IMR-90 (cell line): ENCODE data around the gene AGK. TPM values are rescaled to one million over a fixed set of nuclear protein-coding genes. Genes with fewer than 3 reads are reported as not detected.

Experiments
- ATAC-seq: fragments of 200-7000 bp; cut with Tn5 transposase; 2 replicates; pipeline ENCODE4 v1.9.1; 2020; ENCODE audit warnings: low read depth, mild to moderate bottlenecking, moderate library complexity
- BruUV-seq: library from RNA; stranded (reverse); fragments of 400-500 nt; replicated peaks from 2 replicates; lab custom pipeline; 2021; lab: Mats Ljungman, UMichigan
- CTCF ChIA-PET: fragments of 300-600 bp; formaldehyde crosslinking; extraction: SDS; loops from one replicate; lab custom pipeline; 2021; ENCODE audit warnings: antibody characterized with exemption; lab: Yijun Ruan, JAX
- POLR2A ChIA-PET: fragments of 300-600 bp; sonication (Branson Sonifier 250); formaldehyde crosslinking; loops from one replicate; lab custom pipeline; 2022; ENCODE audit warnings: antibody characterized with exemption; ENCODE audit not compliant: unreplicated experiment; lab: Charles Lee
- DNase-seq: peaks from one replicate; pipeline ENCODE4 v3.0.0; 2013
- H2AFZ ChIP-seq: replicated peaks from 2 replicates; pipeline ENCODE3; 2013; ENCODE audit warnings: low read length, mild to moderate bottlenecking; ENCODE audit not compliant: poor library complexity
- H2AK5ac ChIP-seq: 2 replicates; pipeline ENCODE4 v1.6.1; 2013; ENCODE audit warnings: low read depth, low read length, inconsistent platforms
- H2AK9ac ChIP-seq: replicated peaks from 2 replicates; pipeline ENCODE3; 2013; ENCODE audit warnings: mild to moderate bottlenecking, low read depth, low read length, moderate library complexity; ENCODE audit not compliant: poor library complexity
- H2BK120ac ChIP-seq: 2 replicates; pipeline ENCODE4 v1.6.1; 2013; ENCODE audit warnings: low read depth, low read length, inconsistent platforms
- H2BK15ac ChIP-seq: 3 replicates; pipeline ENCODE4 v1.6.1; 2013; ENCODE audit warnings: low read depth, low read length, inconsistent platforms
- H2BK20ac ChIP-seq: 2 replicates; pipeline ENCODE4 v1.6.1; 2013; ENCODE audit warnings: low read depth, mild to moderate bottlenecking, inconsistent platforms, low read length, moderate library complexity
- H2BK5ac ChIP-seq: 2 replicates; pipeline ENCODE4 v1.6.1; 2013; ENCODE audit warnings: mild to moderate bottlenecking, low read depth, low read length, inconsistent platforms; ENCODE audit not compliant: poor library complexity, severe bottlenecking
- H3K14ac ChIP-seq: replicated peaks from 2 replicates; pipeline ENCODE4 v1.6.1; 2013; ENCODE audit warnings: low read depth, low read length, inconsistent platforms
- H3K18ac ChIP-seq: 2 replicates; pipeline ENCODE4 v1.6.1; 2013; ENCODE audit warnings: low read depth, low read length, control low read depth
- H3K23ac ChIP-seq: 2 replicates; pipeline ENCODE4 v1.6.1; 2013; ENCODE audit warnings: low read depth, low read length, inconsistent platforms
- H3K27ac ChIP-seq: 2 replicates; pipeline ENCODE4 v1.5.1; 2013; ENCODE audit warnings: mild to moderate bottlenecking, control low read depth, low read length; ENCODE audit not compliant: insufficient read depth
- H3K27me3 ChIP-seq: 2 replicates; pipeline ENCODE4 v1.6.1; 2013; ENCODE audit warnings: low read length; ENCODE audit not compliant: control insufficient read depth, insufficient read depth
- H3K36me3 ChIP-seq: 2 replicates; pipeline ENCODE4 v1.6.1; 2013; ENCODE audit warnings: low read length, mixed read lengths; ENCODE audit not compliant: control insufficient read depth, insufficient read depth
- H3K4ac ChIP-seq: 2 replicates; pipeline ENCODE4 v1.6.1; 2013; ENCODE audit warnings: low read depth, low read length, inconsistent platforms
- H3K4me1 ChIP-seq: 2 replicates; pipeline ENCODE4 v1.6.1; 2013; ENCODE audit warnings: low read length, mixed read lengths; ENCODE audit not compliant: control insufficient read depth, insufficient read depth
- H3K4me2 ChIP-seq: 2 replicates; pipeline ENCODE4 v1.6.1; 2013; ENCODE audit warnings: low read depth, mild to moderate bottlenecking, control low read depth, low read length, moderate library complexity
- H3K4me3 ChIP-seq: 2 replicates; pipeline ENCODE4 v1.5.1; 2013; ENCODE audit warnings: low read depth, mild to moderate bottlenecking, control low read depth, low read length, moderate library complexity; ENCODE audit not compliant: insufficient read depth
- H3K56ac ChIP-seq: 2 replicates; pipeline ENCODE4 v1.6.1; 2013; ENCODE audit warnings: low read length, inconsistent platforms; ENCODE audit not compliant: insufficient read depth; ENCODE audit errors: extremely low read depth
- H3K79me1 ChIP-seq, 2 experiments: 2 replicates each; pipeline ENCODE4 v1.6.1; 2013; ENCODE audit warnings: low read length in 2 of 2, inconsistent platforms in 1 of 2, low read depth in 1 of 2
- H3K9ac ChIP-seq: 2 replicates; pipeline ENCODE4 v1.6.1; 2013; ENCODE audit warnings: low read depth, low read length, control low read depth
- H3K9me1 ChIP-seq: 2 replicates; pipeline ENCODE4 v1.6.1; 2013; ENCODE audit warnings: low read length, inconsistent platforms; ENCODE audit not compliant: insufficient read depth
- H3K9me3 ChIP-seq: 2 replicates; pipeline ENCODE4 v1.6.1; 2013; ENCODE audit warnings: low read length; ENCODE audit not compliant: control insufficient read depth, insufficient read depth
- H4K20me1 ChIP-seq: 2 replicates; pipeline ENCODE4 v1.6.1; 2013; ENCODE audit warnings: low read length, inconsistent platforms; ENCODE audit not compliant: insufficient read depth
- H4K5ac ChIP-seq: 2 replicates; pipeline ENCODE4 v1.6.1; 2013; ENCODE audit warnings: mild to moderate bottlenecking, low read depth, low read length, control low read depth
- H4K8ac ChIP-seq, 2 experiments: 2 replicates each; pipeline ENCODE4 v1.6.1; 2013; ENCODE audit warnings: low read depth in 2 of 2, low read length in 2 of 2, control low read depth in 1 of 2, inconsistent platforms in 1 of 2
- H4K91ac ChIP-seq: 2 replicates; pipeline ENCODE4 v1.6.1; 2013; ENCODE audit warnings: low read depth, low read length, inconsistent platforms; ENCODE audit not compliant: insufficient read depth
- BHLHE40 ChIP-seq: fragments of 150-350 bp; IDR thresholded peaks from 2 replicates; pipeline ENCODE4 v1.6.1; 2016; ENCODE audit warnings: mild to moderate bottlenecking, low read depth, low read length
- CEBPB ChIP-seq: IDR thresholded peaks from 2 replicates; pipeline ENCODE4 v1.6.1; 2012; ENCODE audit warnings: low read depth, low read length, improper control_type of control experiment
- CHD1 ChIP-seq: IDR thresholded peaks from 2 replicates; pipeline ENCODE4 v1.6.1; 2012; ENCODE audit warnings: low read depth, low read length, improper control_type of control experiment
- FOS ChIP-seq: fragments of 150-350 bp; IDR thresholded peaks from 2 replicates; pipeline ENCODE4 v1.6.1; 2016; ENCODE audit warnings: low read depth, low read length
- MAFK ChIP-seq: IDR thresholded peaks from 2 replicates; pipeline ENCODE4 v1.6.1; 2012; ENCODE audit warnings: low read depth, low read length, improper control_type of control experiment
- MAZ ChIP-seq: IDR thresholded peaks from 2 replicates; pipeline ENCODE4 v1.6.1; 2012; ENCODE audit warnings: low read depth, mild to moderate bottlenecking, low read length, improper control_type of control experiment, moderate library complexity, borderline replicate concordance
- MXI1 ChIP-seq: IDR thresholded peaks from 2 replicates; pipeline ENCODE4 v1.6.1; 2012; ENCODE audit warnings: low read depth, mild to moderate bottlenecking, low read length, moderate library complexity, borderline replicate concordance
- NFE2L2 ChIP-seq: fragments of 150-350 bp; IDR thresholded peaks from 2 replicates; pipeline ENCODE4 v1.6.1; 2016; ENCODE audit warnings: low read depth, mild to moderate bottlenecking, low read length
- POLR2A ChIP-seq: IDR thresholded peaks from 2 replicates; pipeline ENCODE4 v1.6.1; 2012; ENCODE audit warnings: mild to moderate bottlenecking, low read depth, low read length
- RAD21 ChIP-seq: IDR thresholded peaks from 2 replicates; pipeline ENCODE4 v1.6.1; 2012; ENCODE audit warnings: low read length, improper control_type of control experiment
- RCOR1 ChIP-seq: IDR thresholded peaks from 2 replicates; pipeline ENCODE4 v1.6.1; 2012; ENCODE audit warnings: mild to moderate bottlenecking, low read length, improper control_type of control experiment; ENCODE audit not compliant: insufficient replicate concordance
- RFX5 ChIP-seq: IDR thresholded peaks from 2 replicates; pipeline ENCODE4 v1.8.0; 2012; ENCODE audit warnings: low read depth, mild to moderate bottlenecking, low read length, moderate library complexity
- SMC3 ChIP-seq: fragments of 150-350 bp; IDR thresholded peaks from 2 replicates; pipeline ENCODE4 v1.6.1; 2016; ENCODE audit warnings: low read depth, mild to moderate bottlenecking, antibody characterized with exemption, low read length, moderate library complexity
- WGBS, 2 experiments: methylation state at CpG; one replicate each; pipeline versions ENCODE4 v1.1.5 to v1.1.7; 2013; ENCODE audit warnings: missing lambda C conversion rate in 2 of 2; ENCODE audit not compliant: insufficient read length in 1 of 2; ENCODE audit errors: extremely low coverage in 2 of 2; 5-methylcytosine and 5-hydroxymethylcytosine counted together
- dilution Hi-C: fragments of 300-500 bp; cut with HindIII; formaldehyde crosslinking; loops from one replicate; pipeline ENCODE4 v1.14.3; 2018; ENCODE audit warnings: low sequenced_read_pairs; ENCODE audit not compliant: unreplicated experiment
- in situ Hi-C: fragments of 300-500 bp; cut with MboI; formaldehyde crosslinking; loops from 3 replicates; pipeline ENCODE4 v1.14.3; 2019; ENCODE audit warnings: low sequenced_read_pairs, inconsistent platforms, mixed read lengths
- intact Hi-C: fragments of 100-400 bp; cut with micrococcal nuclease; formaldehyde crosslinking; loops from 2 replicates; pipeline ENCODE4 v1.10.0; 2022
- polyA plus RNA-seq, 3 experiments: library from polyadenylated mRNA; depleted of rRNA; stranded (reverse); fragments of >200 nt; gene quantifications; 2 replicates each; pipeline ENCODE4 v1.2.3, GENCODE V29; 2012; ENCODE audit warnings: low replicate concordance in 1 of 3
- total RNA-seq: library from RNA; depleted of rRNA; stranded (reverse); fragments of >200 nt; gene quantifications from 2 replicates; pipeline ENCODE4 v1.2.3, GENCODE V29; 2012
- TF ChIP-seq, protein P1 (sequence below): conservative IDR thresholded peaks from 2 replicates; pipeline ENCODE4 v1.5.1; 2012; ENCODE audit warnings: mild to moderate bottlenecking, low read depth, low read length, improper control_type of control experiment
- TF ChIP-seq, protein P2 (sequence below): fragments of 150-350 bp; IDR thresholded peaks from 2 replicates; pipeline ENCODE4 v1.6.1; 2017; ENCODE audit warnings: mild to moderate bottlenecking, antibody characterized with exemption, low read length, low read depth
- TF ChIP-seq, protein P3 (sequence below): fragments of 150-350 bp; IDR thresholded peaks from 2 replicates; pipeline ENCODE4 v1.6.1; 2016; ENCODE audit warnings: low read depth, mild to moderate bottlenecking, low read length, moderate library complexity, borderline replicate concordance

AGK gene
- total and polyA plus RNA-seq, 2 of the 4 experiments (the other 2 are of a cell fraction): 35.5 to 37.3 TPM

DNA sequence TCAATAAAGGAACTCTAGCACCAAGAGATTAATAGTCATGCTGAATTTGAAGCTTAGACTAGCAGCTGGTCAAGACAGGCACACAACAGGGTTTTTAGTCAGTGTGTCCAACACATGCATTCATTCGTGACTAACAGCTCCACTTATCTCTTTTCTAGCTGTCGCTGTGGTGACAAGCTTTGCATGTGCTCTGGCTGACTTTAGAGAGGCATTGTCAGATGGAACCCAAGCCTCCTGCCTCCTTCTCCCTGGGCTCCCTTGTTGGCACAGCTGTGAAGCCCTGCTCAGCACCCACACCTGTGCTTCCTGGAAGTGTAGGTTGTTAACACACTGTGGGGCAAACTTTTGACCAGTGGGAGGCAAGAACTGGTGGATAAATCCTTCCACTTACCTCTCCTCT, 9.8 kb upstream of the AGK start:
- Histone ChIP-seq H3K27me3 (peaks cover 4% of the 10 kb centered on the region; the same call in 1 of the 2 replicates), H3K23ac (no peak overlapping the region), H4K8ac (no peak overlapping the region), H3K9ac (no peak overlapping the region), H3K4me2 (no peak overlapping the region), H4K20me1 (no peaks in the 10 kb centered on the region), H3K4me3 (no peak overlapping the region), H3K9me3 (no peaks in the 10 kb centered on the region), H2AK9ac (no peak overlapping the region), H2AK5ac (no peak overlapping the region), H4K5ac (no peak overlapping the region), H3K56ac (no peak overlapping the region), H2BK15ac (no peak overlapping the region), H3K27ac (no peak overlapping the region), H2BK120ac (no peak overlapping the region), H3K18ac (no peak overlapping the region), H3K36me3 (no peaks in the 10 kb centered on the region), H3K4me1 (no peaks in the 10 kb centered on the region), H4K91ac (no peak overlapping the region), H2BK5ac (no peak overlapping the region), H3K4ac (no peak overlapping the region), H3K9me1 (no peaks in the 10 kb centered on the region), H3K14ac (no peak overlapping the region), H3K79me1 (no peaks in the 10 kb centered on the region), H2BK20ac (no peak overlapping the region), H2AFZ (no peak overlapping the region)
- ATAC-seq: no peak
- CTCF ChIA-PET: interaction anchor here (1.0 kb wide), 1 partner anchor 108 kb away, joined by 3 read pairs; no protein-coding TSS in a partner anchor
- POLR2A ChIA-PET: no interaction called here
- dilution Hi-C loops (no loop called here), in situ Hi-C loops (loop anchor here (25.0 kb wide), 1 partner anchor 729 kb away; no protein-coding TSS in a partner anchor), intact Hi-C loops (no loop called here)
- WGBS, 2 experiments: no CpG with 5 or more reads among the region's 2 CpGs
- no peak for DNase-seq
- TF ChIP-seq, protein P1, sequence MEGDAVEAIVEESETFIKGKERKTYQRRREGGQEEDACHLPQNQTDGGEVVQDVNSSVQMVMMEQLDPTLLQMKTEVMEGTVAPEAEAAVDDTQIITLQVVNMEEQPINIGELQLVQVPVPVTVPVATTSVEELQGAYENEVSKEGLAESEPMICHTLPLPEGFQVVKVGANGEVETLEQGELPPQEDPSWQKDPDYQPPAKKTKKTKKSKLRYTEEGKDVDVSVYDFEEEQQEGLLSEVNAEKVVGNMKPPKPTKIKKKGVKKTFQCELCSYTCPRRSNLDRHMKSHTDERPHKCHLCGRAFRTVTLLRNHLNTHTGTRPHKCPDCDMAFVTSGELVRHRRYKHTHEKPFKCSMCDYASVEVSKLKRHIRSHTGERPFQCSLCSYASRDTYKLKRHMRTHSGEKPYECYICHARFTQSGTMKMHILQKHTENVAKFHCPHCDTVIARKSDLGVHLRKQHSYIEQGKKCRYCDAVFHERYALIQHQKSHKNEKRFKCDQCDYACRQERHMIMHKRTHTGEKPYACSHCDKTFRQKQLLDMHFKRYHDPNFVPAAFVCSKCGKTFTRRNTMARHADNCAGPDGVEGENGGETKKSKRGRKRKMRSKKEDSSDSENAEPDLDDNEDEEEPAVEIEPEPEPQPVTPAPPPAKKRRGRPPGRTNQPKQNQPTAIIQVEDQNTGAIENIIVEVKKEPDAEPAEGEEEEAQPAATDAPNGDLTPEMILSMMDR: no peak
- TF ChIP-seq BHLHE40: no peak
- TF ChIP-seq MAFK: no peak
- no peak for TF ChIP-seq RAD21
- TF ChIP-seq CEBPB: no peak
- TF ChIP-seq, protein P2, sequence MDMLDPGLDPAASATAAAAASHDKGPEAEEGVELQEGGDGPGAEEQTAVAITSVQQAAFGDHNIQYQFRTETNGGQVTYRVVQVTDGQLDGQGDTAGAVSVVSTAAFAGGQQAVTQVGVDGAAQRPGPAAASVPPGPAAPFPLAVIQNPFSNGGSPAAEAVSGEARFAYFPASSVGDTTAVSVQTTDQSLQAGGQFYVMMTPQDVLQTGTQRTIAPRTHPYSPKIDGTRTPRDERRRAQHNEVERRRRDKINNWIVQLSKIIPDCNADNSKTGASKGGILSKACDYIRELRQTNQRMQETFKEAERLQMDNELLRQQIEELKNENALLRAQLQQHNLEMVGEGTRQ: no peak
- TF ChIP-seq FOS: no peak
- no peak for TF ChIP-seq CHD1
- no peak for TF ChIP-seq RCOR1
- TF ChIP-seq MXI1: no peak
- no peak for TF ChIP-seq RFX5
- no peak for TF ChIP-seq NFE2L2
- TF ChIP-seq MAZ: no peak
- TF ChIP-seq, protein P3, sequence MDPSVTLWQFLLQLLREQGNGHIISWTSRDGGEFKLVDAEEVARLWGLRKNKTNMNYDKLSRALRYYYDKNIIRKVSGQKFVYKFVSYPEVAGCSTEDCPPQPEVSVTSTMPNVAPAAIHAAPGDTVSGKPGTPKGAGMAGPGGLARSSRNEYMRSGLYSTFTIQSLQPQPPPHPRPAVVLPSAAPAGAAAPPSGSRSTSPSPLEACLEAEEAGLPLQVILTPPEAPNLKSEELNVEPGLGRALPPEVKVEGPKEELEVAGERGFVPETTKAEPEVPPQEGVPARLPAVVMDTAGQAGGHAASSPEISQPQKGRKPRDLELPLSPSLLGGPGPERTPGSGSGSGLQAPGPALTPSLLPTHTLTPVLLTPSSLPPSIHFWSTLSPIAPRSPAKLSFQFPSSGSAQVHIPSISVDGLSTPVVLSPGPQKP: no peak
- no peak for TF ChIP-seq POLR2A
- no peak for TF ChIP-seq SMC3
- BruUV-seq: no TSS peak
